IMR-90 (cell line): Measurements from ENCODE around the gene CEP83. TPM values are rescaled to one million over a fixed set of nuclear protein-coding genes. Genes with fewer than 3 reads are reported as not detected.

Source experiments
- ATAC-seq: fragments of 200-7000 bp; cut with Tn5 transposase; 2 replicates; pipeline ENCODE4 v1.9.1; 2020; ENCODE audit warnings: low read depth, mild to moderate bottlenecking, moderate library complexity
- BruUV-seq: library from RNA; stranded (reverse); fragments of 400-500 nt; replicated peaks from 2 replicates; lab custom pipeline; 2021; lab: Mats Ljungman, UMichigan
- CTCF ChIA-PET: fragments of 300-600 bp; formaldehyde crosslinking; extraction: SDS; loops from one replicate; lab custom pipeline; 2021; ENCODE audit warnings: antibody characterized with exemption; lab: Yijun Ruan, JAX
- POLR2A ChIA-PET: fragments of 300-600 bp; sonication (Branson Sonifier 250); formaldehyde crosslinking; loops from one replicate; lab custom pipeline; 2022; ENCODE audit warnings: antibody characterized with exemption; ENCODE audit not compliant: unreplicated experiment; lab: Charles Lee
- DNase-seq: peaks from one replicate; pipeline ENCODE4 v3.0.0; 2013
- H2AFZ ChIP-seq: replicated peaks from 2 replicates; pipeline ENCODE3; 2013; ENCODE audit warnings: low read length, mild to moderate bottlenecking; ENCODE audit not compliant: poor library complexity
- H2AK5ac ChIP-seq: 2 replicates; pipeline ENCODE4 v1.6.1; 2013; ENCODE audit warnings: low read depth, low read length, inconsistent platforms
- H2AK9ac ChIP-seq: replicated peaks from 2 replicates; pipeline ENCODE3; 2013; ENCODE audit warnings: mild to moderate bottlenecking, low read depth, low read length, moderate library complexity; ENCODE audit not compliant: poor library complexity
- H2BK120ac ChIP-seq: 2 replicates; pipeline ENCODE4 v1.6.1; 2013; ENCODE audit warnings: low read depth, low read length, inconsistent platforms
- H2BK15ac ChIP-seq: 3 replicates; pipeline ENCODE4 v1.6.1; 2013; ENCODE audit warnings: low read depth, low read length, inconsistent platforms
- H2BK20ac ChIP-seq: 2 replicates; pipeline ENCODE4 v1.6.1; 2013; ENCODE audit warnings: low read depth, mild to moderate bottlenecking, inconsistent platforms, low read length, moderate library complexity
- H2BK5ac ChIP-seq: 2 replicates; pipeline ENCODE4 v1.6.1; 2013; ENCODE audit warnings: mild to moderate bottlenecking, low read depth, low read length, inconsistent platforms; ENCODE audit not compliant: poor library complexity, severe bottlenecking
- H3K14ac ChIP-seq: replicated peaks from 2 replicates; pipeline ENCODE4 v1.6.1; 2013; ENCODE audit warnings: low read depth, low read length, inconsistent platforms
- H3K18ac ChIP-seq: 2 replicates; pipeline ENCODE4 v1.6.1; 2013; ENCODE audit warnings: low read depth, low read length, control low read depth
- H3K23ac ChIP-seq: 2 replicates; pipeline ENCODE4 v1.6.1; 2013; ENCODE audit warnings: low read depth, low read length, inconsistent platforms
- H3K27ac ChIP-seq: 2 replicates; pipeline ENCODE4 v1.5.1; 2013; ENCODE audit warnings: mild to moderate bottlenecking, control low read depth, low read length; ENCODE audit not compliant: insufficient read depth
- H3K27me3 ChIP-seq: 2 replicates; pipeline ENCODE4 v1.6.1; 2013; ENCODE audit warnings: low read length; ENCODE audit not compliant: control insufficient read depth, insufficient read depth
- H3K36me3 ChIP-seq: 2 replicates; pipeline ENCODE4 v1.6.1; 2013; ENCODE audit warnings: low read length, mixed read lengths; ENCODE audit not compliant: control insufficient read depth, insufficient read depth
- H3K4ac ChIP-seq: 2 replicates; pipeline ENCODE4 v1.6.1; 2013; ENCODE audit warnings: low read depth, low read length, inconsistent platforms
- H3K4me1 ChIP-seq: 2 replicates; pipeline ENCODE4 v1.6.1; 2013; ENCODE audit warnings: low read length, mixed read lengths; ENCODE audit not compliant: control insufficient read depth, insufficient read depth
- H3K4me2 ChIP-seq: 2 replicates; pipeline ENCODE4 v1.6.1; 2013; ENCODE audit warnings: low read depth, mild to moderate bottlenecking, control low read depth, low read length, moderate library complexity
- H3K4me3 ChIP-seq: 2 replicates; pipeline ENCODE4 v1.5.1; 2013; ENCODE audit warnings: low read depth, mild to moderate bottlenecking, control low read depth, low read length, moderate library complexity; ENCODE audit not compliant: insufficient read depth
- H3K56ac ChIP-seq: 2 replicates; pipeline ENCODE4 v1.6.1; 2013; ENCODE audit warnings: low read length, inconsistent platforms; ENCODE audit not compliant: insufficient read depth; ENCODE audit errors: extremely low read depth
- H3K79me1 ChIP-seq, 2 experiments: 2 replicates each; pipeline ENCODE4 v1.6.1; 2013; ENCODE audit warnings: low read length in 2 of 2, inconsistent platforms in 1 of 2, low read depth in 1 of 2
- H3K9ac ChIP-seq: 2 replicates; pipeline ENCODE4 v1.6.1; 2013; ENCODE audit warnings: low read depth, low read length, control low read depth
- H3K9me1 ChIP-seq: 2 replicates; pipeline ENCODE4 v1.6.1; 2013; ENCODE audit warnings: low read length, inconsistent platforms; ENCODE audit not compliant: insufficient read depth
- H3K9me3 ChIP-seq: 2 replicates; pipeline ENCODE4 v1.6.1; 2013; ENCODE audit warnings: low read length; ENCODE audit not compliant: control insufficient read depth, insufficient read depth
- H4K20me1 ChIP-seq: 2 replicates; pipeline ENCODE4 v1.6.1; 2013; ENCODE audit warnings: low read length, inconsistent platforms; ENCODE audit not compliant: insufficient read depth
- H4K5ac ChIP-seq: 2 replicates; pipeline ENCODE4 v1.6.1; 2013; ENCODE audit warnings: mild to moderate bottlenecking, low read depth, low read length, control low read depth
- H4K8ac ChIP-seq, 2 experiments: 2 replicates each; pipeline ENCODE4 v1.6.1; 2013; ENCODE audit warnings: low read depth in 2 of 2, low read length in 2 of 2, control low read depth in 1 of 2, inconsistent platforms in 1 of 2
- H4K91ac ChIP-seq: 2 replicates; pipeline ENCODE4 v1.6.1; 2013; ENCODE audit warnings: low read depth, low read length, inconsistent platforms; ENCODE audit not compliant: insufficient read depth
- BHLHE40 ChIP-seq: fragments of 150-350 bp; IDR thresholded peaks from 2 replicates; pipeline ENCODE4 v1.6.1; 2016; ENCODE audit warnings: mild to moderate bottlenecking, low read depth, low read length
- CEBPB ChIP-seq: IDR thresholded peaks from 2 replicates; pipeline ENCODE4 v1.6.1; 2012; ENCODE audit warnings: low read depth, low read length, improper control_type of control experiment
- CHD1 ChIP-seq: IDR thresholded peaks from 2 replicates; pipeline ENCODE4 v1.6.1; 2012; ENCODE audit warnings: low read depth, low read length, improper control_type of control experiment
- CTCF ChIP-seq: conservative IDR thresholded peaks from 2 replicates; pipeline ENCODE4 v1.5.1; 2012; ENCODE audit warnings: mild to moderate bottlenecking, low read depth, low read length, improper control_type of control experiment
- FOS ChIP-seq: fragments of 150-350 bp; IDR thresholded peaks from 2 replicates; pipeline ENCODE4 v1.6.1; 2016; ENCODE audit warnings: low read depth, low read length
- MAFK ChIP-seq: IDR thresholded peaks from 2 replicates; pipeline ENCODE4 v1.6.1; 2012; ENCODE audit warnings: low read depth, low read length, improper control_type of control experiment
- MAZ ChIP-seq: IDR thresholded peaks from 2 replicates; pipeline ENCODE4 v1.6.1; 2012; ENCODE audit warnings: low read depth, mild to moderate bottlenecking, low read length, improper control_type of control experiment, moderate library complexity, borderline replicate concordance
- MXI1 ChIP-seq: IDR thresholded peaks from 2 replicates; pipeline ENCODE4 v1.6.1; 2012; ENCODE audit warnings: low read depth, mild to moderate bottlenecking, low read length, moderate library complexity, borderline replicate concordance
- NFE2L2 ChIP-seq: fragments of 150-350 bp; IDR thresholded peaks from 2 replicates; pipeline ENCODE4 v1.6.1; 2016; ENCODE audit warnings: low read depth, mild to moderate bottlenecking, low read length
- POLR2A ChIP-seq: IDR thresholded peaks from 2 replicates; pipeline ENCODE4 v1.6.1; 2012; ENCODE audit warnings: mild to moderate bottlenecking, low read depth, low read length
- RAD21 ChIP-seq: IDR thresholded peaks from 2 replicates; pipeline ENCODE4 v1.6.1; 2012; ENCODE audit warnings: low read length, improper control_type of control experiment
- RCOR1 ChIP-seq: IDR thresholded peaks from 2 replicates; pipeline ENCODE4 v1.6.1; 2012; ENCODE audit warnings: mild to moderate bottlenecking, low read length, improper control_type of control experiment; ENCODE audit not compliant: insufficient replicate concordance
- RFX5 ChIP-seq: IDR thresholded peaks from 2 replicates; pipeline ENCODE4 v1.8.0; 2012; ENCODE audit warnings: low read depth, mild to moderate bottlenecking, low read length, moderate library complexity
- SMC3 ChIP-seq: fragments of 150-350 bp; IDR thresholded peaks from 2 replicates; pipeline ENCODE4 v1.6.1; 2016; ENCODE audit warnings: low read depth, mild to moderate bottlenecking, antibody characterized with exemption, low read length, moderate library complexity
- USF2 ChIP-seq: fragments of 150-350 bp; IDR thresholded peaks from 2 replicates; pipeline ENCODE4 v1.6.1; 2017; ENCODE audit warnings: mild to moderate bottlenecking, antibody characterized with exemption, low read length, low read depth
- WGBS, 2 experiments: methylation state at CpG; one replicate each; pipeline versions ENCODE4 v1.1.5 to v1.1.7; 2013; ENCODE audit warnings: missing lambda C conversion rate in 2 of 2; ENCODE audit not compliant: insufficient read length in 1 of 2; ENCODE audit errors: extremely low coverage in 2 of 2; 5-methylcytosine and 5-hydroxymethylcytosine counted together
- dilution Hi-C: fragments of 300-500 bp; cut with HindIII; formaldehyde crosslinking; loops from one replicate; pipeline ENCODE4 v1.14.3; 2018; ENCODE audit warnings: low sequenced_read_pairs; ENCODE audit not compliant: unreplicated experiment
- in situ Hi-C: fragments of 300-500 bp; cut with MboI; formaldehyde crosslinking; loops from 3 replicates; pipeline ENCODE4 v1.14.3; 2019; ENCODE audit warnings: low sequenced_read_pairs, inconsistent platforms, mixed read lengths
- intact Hi-C: fragments of 100-400 bp; cut with micrococcal nuclease; formaldehyde crosslinking; loops from 2 replicates; pipeline ENCODE4 v1.10.0; 2022
- polyA plus RNA-seq, 3 experiments: library from polyadenylated mRNA; depleted of rRNA; stranded (reverse); fragments of >200 nt; gene quantifications; 2 replicates each; pipeline ENCODE4 v1.2.3, GENCODE V29; 2012; ENCODE audit warnings: low replicate concordance in 1 of 3
- total RNA-seq: library from RNA; depleted of rRNA; stranded (reverse); fragments of >200 nt; gene quantifications from 2 replicates; pipeline ENCODE4 v1.2.3, GENCODE V29; 2012
- TF ChIP-seq, protein P1 (sequence below): fragments of 150-350 bp; IDR thresholded peaks from 2 replicates; pipeline ENCODE4 v1.6.1; 2016; ENCODE audit warnings: low read depth, mild to moderate bottlenecking, low read length, moderate library complexity, borderline replicate concordance

CEP83 gene
- total and polyA plus RNA-seq, 2 of the 4 experiments (the other 2 are of a cell fraction), result 3.9 to 8.9 TPM

DNA sequence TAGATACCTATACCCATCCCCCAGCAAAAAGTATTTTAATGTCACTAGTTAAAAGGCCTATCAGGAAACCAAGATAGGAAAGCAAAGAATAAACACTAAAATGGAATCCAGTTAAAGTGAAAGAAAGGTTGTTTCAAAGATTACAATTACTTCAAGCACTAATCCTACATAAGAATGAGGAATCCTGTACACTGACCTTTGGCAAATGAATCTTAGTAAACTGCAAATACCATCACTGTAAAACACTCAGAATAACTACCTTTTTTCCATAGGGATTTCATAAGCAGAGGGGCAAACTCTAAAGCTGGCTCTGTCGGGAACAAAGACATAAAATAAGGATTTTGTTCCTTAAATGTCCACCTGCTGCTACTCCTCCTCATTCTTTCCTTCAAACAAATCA lies 25.9 kb downstream of the CEP83 start:
- Histone ChIP-seq H3K36me3 (no peaks in the 10 kb centered on the region), H2BK20ac (no peak overlapping the region), H3K79me1 (peaks cover 14% of the 10 kb centered on the region in 2 experiments; a peak in 3 of 4 replicates), H2AFZ (no peak overlapping the region), H3K27ac (no peak overlapping the region), H3K4me2 (no peak overlapping the region), H4K20me1 (no peaks in the 10 kb centered on the region), H4K8ac (no peak overlapping the region), H3K4me1 (no peaks in the 10 kb centered on the region), H2AK9ac (no peak overlapping the region), H3K56ac (no peak overlapping the region), H2AK5ac (no peak overlapping the region), H4K5ac (no peak overlapping the region), H3K4me3 (no peak overlapping the region), H3K9me3 (peaks cover 3% of the 10 kb centered on the region), H3K4ac (no peak overlapping the region), H3K23ac (no peak overlapping the region), H4K91ac (no peak overlapping the region), H3K9me1 (0 out of 2 replicates have a peak, but pooled peaks cover 6% of the 10 kb centered on the region), H2BK15ac (no peak overlapping the region), H3K9ac (no peak overlapping the region), H3K18ac (no peak overlapping the region), H2BK120ac (no peak overlapping the region), H3K27me3 (no peaks in the 10 kb centered on the region), H3K14ac (no peak overlapping the region), H2BK5ac (no peak overlapping the region)
- intact Hi-C loops, result loop anchor here (1.0 to 5.0 kb wide), 3 partner anchors 99 to 299 kb away; no protein-coding TSS in a partner anchor
- ATAC-seq (no peak), DNase-seq (no peak)
- in situ Hi-C loops, result loop anchor here (5.0 kb wide), 1 partner anchor 296 kb away; no protein-coding TSS in a partner anchor
- CTCF ChIA-PET, result interaction anchor here (2.0 kb wide), 1 partner anchor 288 kb away, joined by 9 read pairs; no protein-coding TSS in a partner anchor
- POLR2A ChIA-PET, result no interaction called here
- BruUV-seq, result no TSS peak
- no CpG with 5 or more reads among the region's 1 CpG for WGBS, 2 experiments
- TF ChIP-seq RCOR1 (no peak), MAZ (no peak), FOS (no peak), BHLHE40 (no peak), MXI1 (no peak), SMC3 (no peak), RAD21 (no peak), POLR2A (no peak), RFX5 (no peak), NFE2L2 (no peak), CTCF (no peak), CEBPB (no peak), MAFK (no peak), CHD1 (no peak), USF2 (no peak)
- TF ChIP-seq, protein P1, sequence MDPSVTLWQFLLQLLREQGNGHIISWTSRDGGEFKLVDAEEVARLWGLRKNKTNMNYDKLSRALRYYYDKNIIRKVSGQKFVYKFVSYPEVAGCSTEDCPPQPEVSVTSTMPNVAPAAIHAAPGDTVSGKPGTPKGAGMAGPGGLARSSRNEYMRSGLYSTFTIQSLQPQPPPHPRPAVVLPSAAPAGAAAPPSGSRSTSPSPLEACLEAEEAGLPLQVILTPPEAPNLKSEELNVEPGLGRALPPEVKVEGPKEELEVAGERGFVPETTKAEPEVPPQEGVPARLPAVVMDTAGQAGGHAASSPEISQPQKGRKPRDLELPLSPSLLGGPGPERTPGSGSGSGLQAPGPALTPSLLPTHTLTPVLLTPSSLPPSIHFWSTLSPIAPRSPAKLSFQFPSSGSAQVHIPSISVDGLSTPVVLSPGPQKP, result no peak
- dilution Hi-C loops, result no loop called here
